HG03457 (cell line): ENCODE data around the gene OR9Q1.

Experiments
- ATAC-seq: cut with Tn5 transposase; IDR thresholded peaks from one replicate; pipeline ENCODE4 v1.9.1; 2021; ENCODE audit warnings: moderate number of reproducible peaks; ENCODE audit not compliant: unreplicated experiment

Gene OR9Q1

DNA sequence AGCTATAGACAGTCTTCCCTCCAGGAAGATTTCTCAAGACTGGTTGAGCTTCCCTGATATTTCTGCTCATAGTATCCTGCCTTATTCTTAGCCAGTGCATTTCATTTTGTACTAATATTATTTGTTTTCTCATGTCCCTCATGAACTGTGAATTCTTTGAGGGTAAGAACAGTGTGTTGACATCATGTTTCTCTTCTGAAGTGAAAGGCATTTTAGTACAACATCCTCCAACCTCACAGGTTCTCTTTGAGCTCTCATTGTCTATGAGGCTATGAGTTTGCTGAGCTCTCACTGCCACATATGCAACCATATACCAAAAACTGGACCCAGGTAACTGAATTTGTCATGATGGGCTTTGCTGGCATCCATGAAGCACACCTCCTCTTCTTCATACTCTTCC lies 7.0 kb downstream of the OR9Q1 start, which contains the start of gene OR6Q1:
TSS of gene OR6Q1 (plus strand) at position 301 of the 400 bp plus-strand sequence. CDS start at position 301, 0 bp downstream.
- no peak for ATAC-seq

DNA sequence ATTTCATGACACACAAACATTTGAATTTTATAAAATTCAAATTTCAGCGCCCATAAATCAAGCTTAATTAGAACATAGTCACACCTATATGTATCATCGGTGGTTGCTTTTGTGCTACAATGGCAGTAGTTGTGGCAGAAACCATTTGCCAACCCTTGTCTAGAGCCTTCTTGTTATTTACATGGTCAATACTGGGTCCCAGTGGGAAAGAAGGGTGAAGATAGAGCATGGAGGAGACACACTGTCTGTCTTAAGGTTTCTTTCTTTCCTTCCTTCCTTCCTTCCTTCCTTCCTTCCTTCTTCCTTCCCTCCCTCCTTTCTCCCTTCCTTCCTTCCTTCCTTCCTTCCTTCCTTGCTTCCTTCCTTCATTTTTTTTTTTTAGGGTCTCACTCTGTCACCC lies 10.8 kb downstream of the OR9Q1 start:
- ATAC-seq, result no peak

DNA sequence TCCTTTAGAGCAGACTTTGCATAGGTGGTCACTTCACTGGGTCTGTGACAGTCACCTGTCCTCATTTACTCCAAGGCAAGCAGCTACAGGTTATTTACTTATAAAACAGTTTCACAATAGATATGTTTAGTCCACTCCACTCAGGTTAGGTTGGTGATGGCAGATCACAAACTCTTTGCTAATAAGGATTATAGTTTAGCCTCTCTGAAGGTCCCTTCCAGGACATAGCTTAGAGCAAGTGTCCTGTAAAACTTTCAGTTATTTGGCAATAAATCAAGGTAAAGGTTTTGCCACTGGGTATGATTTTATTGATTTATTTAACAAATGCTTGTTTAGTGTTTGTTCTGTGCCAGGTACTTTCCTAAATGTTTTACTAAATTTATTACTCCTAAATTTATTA lies 15.9 kb downstream of the OR9Q1 start:
- no peak for ATAC-seq

DNA sequence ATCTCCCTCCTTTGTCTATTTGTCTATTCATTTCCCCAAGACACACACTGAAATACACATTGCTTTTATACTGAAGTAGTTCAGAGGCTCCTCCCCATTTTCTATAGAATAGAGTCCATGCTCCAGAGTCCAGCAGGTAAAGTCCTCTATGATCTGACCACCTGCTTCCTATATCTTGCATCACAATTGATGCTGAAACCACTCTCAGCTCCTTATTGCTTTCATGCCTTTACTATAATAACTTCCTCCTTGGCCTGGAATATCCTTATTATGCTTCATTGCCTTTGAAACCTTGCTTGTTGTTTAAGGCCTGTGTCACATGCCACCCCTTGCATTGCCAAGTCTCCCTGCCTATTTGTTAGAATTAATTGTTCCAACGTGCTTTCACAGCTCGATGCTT lies 19.7 kb downstream of the OR9Q1 start:
- ATAC-seq, result no peak

DNA sequence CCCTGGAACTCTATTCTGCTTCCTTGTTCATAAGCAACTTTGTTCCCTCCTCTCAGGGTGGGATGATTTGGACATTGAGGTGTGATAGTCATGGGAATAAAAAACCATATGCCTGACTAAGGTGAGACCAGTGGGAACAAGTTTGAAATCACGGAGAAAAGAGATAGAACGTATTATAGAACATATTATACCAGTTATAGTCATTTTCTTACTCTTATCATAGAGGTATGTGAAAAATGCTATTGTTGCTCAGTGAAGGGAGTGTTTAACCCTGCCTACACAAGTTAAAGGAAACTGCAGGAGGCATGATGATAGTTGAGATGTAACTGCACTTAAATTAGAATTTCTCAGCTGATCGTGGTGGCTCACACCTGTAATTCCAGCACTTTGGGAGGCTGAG lies 22.6 kb downstream of the OR9Q1 start:
- no peak for ATAC-seq

DNA sequence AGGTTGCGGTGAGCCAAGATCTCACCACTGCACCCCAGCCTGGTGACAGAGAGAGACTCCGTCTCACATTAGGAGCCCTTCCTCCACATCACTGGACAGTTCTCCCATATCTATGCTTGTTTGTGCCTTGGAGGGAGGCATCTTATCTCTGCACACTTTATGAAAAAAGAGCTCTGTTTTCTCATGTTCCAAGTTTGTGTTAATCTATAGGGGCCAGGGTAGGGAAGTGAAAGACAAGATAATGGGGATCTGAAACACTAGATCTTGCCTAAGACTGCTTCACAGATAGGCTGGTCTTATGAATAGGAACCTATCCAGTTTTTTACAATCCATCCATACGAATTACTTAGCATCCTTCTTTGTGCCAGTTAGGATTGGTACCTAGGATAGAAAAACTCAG lies 24.1 kb downstream of the OR9Q1 start:
- no peak for ATAC-seq

DNA sequence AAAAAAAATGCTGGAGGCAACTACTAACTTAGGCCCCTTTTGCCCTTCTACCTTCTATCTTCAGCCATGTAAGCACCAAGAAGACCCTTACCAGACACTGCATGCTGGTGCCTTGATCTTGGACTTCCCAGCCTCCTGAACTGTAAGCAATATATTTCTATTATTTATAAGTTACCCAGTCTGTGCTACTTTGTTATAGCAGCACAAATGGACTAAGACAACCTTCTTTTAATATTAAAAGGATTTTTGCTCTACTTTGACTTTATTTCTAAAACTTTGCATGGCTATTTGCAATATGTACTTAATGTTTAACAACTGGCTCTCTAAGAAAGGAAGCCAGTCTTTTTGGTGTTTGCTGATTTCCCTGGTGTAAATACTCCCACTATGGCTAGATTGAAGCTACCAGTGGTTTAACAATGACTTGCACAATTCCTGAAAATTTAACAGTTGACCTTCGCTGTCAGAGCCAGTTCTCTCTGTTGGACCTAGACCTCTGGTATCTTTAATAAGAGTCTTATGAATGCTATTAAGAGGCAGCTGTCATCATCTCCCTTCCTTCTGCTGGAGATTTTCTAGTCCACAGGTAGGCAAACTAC lies 32.2 kb downstream of the OR9Q1 start:
- ATAC-seq, result no peak

DNA sequence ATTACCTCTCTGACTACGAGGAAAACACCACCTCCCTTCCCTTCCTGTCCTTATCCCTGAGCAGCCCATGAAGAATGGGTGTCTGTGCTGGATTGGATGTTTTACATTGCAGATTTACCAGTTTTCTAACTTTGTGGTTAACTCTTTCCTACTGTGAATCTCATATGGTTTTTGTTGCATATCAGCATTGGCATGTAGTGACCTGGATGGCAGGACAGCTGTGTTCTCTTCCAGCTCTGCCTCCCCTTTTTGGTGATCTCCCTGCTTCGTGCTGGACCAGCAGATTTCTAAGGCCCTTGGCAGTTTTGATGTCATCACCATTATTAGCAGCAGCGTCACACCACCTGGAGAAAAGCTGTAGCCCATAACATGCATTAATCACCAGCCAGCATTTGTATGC lies 33.8 kb downstream of the OR9Q1 start:
- no peak for ATAC-seq

DNA sequence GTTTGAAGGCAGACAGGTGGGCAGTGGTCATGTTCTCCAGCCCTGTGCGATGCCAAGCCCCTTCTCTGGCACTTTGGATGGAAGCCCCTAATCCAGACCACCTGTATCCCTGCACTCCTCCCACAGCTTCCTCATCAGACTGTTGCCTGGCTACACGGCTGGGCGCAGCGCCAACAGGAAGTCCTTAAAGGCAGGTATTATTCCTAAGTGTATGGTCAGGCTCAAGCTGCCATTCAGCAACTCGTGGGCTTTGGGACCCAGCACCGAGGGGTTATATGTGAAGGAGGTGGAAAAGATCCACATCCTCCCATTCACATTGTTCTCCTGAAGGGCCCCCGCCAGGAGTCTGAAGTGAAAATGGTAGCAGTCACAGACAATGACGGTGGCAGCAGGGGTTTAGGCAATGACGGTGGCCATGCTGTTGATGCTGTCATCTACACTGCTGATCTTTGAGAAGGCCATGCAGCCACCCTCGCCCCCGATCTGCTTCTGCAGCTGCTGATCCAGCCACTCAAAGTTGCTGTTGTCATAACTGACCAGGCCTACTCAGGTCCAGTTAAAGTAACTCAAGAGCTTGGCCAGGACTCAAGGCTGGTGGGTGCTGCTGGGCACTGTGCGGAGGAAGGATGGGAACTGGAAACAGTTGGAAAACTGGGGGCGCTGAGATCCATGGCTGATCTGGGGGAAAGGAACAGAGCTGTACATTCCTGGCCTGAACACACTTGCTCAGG lies 34.8 kb downstream of the OR9Q1 start:
- no peak for ATAC-seq

DNA sequence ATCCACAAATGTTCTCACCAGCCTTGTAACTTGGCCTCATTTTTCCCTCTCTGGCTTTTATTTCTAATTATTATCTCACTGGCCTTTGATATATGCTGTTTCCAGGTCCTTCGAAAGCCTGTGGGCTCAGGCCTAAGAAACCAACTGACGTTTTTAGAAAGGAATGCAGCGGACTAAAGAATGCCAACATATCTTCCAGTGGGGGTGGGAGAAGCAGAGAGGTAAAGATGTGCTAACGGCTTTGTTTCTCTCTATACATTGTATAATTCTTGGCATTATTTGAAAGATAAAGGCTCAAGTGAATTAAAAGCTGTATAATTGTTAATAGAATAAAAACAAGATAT lies 35.3 kb downstream of the OR9Q1 start:
- no peak for ATAC-seq

DNA sequence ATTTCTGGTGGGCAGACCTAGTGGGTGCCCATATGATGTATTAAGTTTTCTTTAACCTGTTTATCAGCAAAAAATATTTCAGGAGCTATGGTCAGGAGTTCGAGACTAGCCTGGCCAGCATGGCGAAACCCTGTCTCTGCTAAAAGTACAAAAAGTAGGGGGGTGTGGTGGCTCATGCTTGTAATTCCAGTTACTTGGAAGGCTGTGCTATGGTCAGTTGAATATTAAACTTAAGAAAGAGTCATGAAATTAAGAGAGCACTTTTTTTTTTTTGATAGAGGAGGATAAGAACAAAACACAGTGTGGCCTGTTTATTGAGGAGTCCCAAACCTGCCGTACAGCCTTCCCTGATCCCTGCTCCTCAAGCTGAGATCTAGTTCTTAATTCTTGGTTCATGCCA lies 36.9 kb downstream of the OR9Q1 start:
- ATAC-seq, result no peak

DNA sequence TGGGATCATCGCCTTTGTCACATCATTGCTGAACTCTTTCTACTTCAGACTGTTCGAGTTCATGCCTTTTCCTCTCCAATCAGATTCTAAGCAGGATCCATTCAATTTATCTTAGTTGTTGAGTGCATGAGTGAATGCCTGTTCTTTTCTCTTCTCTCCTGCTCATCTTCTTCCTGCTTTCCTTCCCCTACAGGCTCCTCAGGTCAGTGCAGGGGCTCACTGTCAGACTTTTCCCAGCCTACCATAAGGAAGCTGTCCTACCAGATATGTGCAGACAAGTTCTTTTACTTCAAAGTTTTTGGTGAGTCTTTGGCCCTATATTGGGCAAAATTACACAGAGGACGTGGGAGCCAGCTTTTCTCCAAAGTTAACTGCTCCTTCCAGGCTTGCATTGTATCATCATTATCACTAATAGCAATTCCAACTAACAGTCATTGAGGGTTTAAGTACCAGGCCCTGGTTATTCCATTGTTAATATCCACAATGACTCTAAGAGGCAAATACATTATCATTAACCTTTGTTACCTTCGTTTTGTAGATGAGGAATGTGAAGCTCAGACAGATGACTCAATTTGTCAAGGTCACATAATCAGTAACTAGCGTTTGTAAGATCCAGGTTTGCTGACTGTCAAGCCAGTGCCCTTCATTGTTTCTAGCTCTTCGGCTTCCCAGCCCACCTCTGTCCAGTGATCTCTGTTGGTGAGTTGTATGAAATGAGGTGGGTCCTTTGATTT lies 37.4 kb downstream of the OR9Q1 start:
- no peak for ATAC-seq

DNA sequence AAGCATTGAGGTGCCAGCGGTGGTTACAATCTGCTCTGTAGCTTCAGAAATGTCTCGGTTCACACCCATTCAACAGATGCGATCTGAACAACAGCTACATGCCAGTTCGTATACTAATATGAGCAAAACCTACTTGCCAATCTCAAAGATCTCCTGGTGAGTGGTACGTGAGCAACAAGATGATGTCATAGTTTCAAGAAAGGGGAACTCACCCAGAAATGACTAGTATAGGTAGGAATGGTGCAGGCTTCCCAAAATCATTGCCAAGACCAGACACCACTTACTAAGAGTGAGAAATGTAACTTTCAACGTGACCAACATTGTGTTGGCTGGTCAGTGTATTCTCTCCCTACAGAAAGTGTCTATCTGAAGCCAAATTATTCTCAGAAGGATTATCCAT lies 38.1 kb downstream of the OR9Q1 start:
- no peak for ATAC-seq

DNA sequence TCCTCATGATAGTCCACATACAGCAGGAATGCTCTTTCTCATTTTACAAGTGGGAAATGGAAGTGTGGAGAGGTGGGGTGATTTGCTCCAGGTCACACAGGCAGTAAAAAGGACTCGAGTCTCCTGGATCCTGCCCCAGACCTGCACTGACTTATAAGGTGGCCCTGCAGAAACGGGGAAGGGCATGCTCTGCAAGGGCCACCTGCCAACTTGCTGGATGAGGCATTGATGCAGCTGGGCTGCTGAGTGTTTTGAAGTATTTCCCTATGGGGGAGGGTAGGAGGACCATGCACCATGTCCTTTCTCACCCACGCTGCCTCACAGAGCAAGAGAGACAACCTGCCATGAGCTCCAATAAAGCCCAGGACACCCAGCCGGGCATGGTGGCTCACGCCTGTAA lies 44.0 kb downstream of the OR9Q1 start:
- no peak for ATAC-seq

DNA sequence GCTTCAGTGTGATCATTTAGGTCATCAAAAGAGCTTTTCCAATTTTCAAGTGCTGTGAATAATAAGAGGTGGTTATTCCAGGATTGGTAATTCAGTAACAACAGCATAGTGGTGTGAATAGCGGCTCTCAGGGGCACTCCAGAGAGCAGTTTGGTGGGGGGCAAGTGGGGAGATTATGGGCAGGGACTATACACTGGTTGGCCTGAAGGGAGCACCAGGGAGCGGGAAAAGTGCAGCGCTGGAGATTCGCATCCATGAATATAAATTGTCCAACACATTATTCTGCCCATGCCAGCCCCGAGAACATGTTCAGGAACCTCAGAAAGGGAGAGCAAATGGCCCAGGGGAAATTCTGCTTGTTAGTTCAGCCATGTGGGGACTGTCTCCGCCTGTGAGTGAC lies 45.0 kb downstream of the OR9Q1 start:
- ATAC-seq, result no peak

DNA sequence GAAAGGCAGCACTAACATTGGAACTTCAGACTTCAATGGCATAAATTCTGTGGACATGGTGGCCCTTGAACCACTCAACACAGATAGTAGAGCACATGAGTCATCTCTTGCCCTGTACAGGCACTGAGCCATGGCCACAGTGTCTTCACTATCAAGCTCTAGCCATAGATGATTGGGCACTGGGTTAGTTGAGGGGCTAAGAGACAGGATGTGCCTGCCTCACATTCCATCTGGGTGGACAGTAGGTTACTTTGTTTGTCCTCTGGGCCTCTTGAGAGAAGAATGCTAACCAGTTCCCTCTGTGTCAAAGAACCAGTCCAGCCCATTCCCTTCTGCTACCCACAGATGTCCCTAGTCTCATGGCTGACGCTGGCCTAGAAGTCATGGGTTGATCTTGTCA lies 46.9 kb downstream of the OR9Q1 start:
- ATAC-seq, result no peak

DNA sequence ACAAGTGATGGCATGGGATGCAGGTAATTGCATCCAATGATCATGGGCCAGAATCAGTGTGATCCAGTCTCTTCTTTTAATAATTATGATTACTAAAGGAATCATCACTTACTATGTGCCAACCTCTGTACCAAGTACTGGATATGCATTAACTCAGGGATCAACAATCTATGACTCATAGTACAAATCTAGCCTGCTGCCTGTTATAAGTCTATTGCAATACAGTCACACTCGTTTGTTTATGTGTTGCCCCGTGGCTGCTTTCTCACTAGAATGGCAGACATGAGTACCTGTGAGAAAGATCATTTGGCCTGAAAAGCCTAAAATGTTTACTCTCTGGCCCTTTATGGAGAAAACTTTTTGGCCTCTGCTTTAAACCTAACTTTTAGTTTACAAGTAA lies 52.1 kb downstream of the OR9Q1 start:
- ATAC-seq, result no peak

DNA sequence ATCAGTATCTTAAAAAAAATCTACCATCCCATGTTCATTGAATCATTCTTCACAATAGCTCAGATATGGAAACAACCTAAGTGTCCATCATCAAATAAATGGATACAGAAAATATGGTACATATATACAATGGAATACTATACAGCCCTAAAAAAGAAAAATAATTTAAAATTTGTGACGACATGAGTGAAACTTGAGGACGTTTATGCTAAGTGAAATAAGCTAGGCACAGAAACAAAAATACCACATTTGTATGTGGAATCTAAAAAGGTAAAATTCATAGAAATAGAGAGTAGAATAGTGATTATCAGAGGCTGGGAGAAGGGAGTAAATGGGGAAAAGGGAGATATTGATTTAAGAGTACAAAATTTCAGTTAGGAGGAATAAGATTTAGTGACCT lies 62.8 kb downstream of the OR9Q1 start:
- no peak for ATAC-seq

DNA sequence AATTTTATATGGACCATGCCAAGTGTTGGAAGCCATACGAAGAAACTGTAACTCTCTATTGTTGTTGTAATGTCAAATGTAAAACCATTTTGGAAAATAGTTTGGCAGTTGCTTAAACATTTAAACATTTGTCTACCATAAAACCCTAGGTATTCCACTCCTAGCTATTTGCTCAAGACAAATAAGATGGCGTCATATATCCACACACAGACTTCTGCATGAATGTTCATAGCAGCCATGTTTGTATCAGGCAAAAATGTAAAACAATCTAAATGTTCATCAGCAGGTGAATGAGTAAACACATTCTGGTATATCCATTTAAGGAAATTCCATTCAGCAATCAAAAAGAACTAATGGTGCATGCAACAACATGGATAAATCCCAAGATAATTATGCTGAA lies 73.8 kb downstream of the OR9Q1 start:
- no peak for ATAC-seq

DNA sequence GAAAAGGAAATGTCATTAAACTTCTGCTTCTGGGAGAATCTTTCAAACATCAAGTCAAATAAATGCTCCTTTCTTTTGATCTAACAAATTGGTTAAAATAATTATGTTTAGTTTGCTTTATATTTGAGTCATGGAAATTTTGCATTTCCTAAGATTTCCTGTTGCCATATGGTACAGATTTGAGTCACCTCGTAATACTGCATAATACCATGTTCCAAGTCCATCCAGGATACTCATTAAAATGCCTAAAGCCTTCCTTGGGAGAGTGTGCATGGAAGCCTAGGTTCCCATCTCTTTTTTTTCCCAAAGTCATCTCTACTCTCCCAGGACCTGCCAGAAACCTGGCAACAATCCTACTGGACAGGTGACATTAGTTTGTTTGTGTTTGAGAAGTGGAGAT lies 97.4 kb downstream of the OR9Q1 start:
- ATAC-seq, result no peak

DNA sequence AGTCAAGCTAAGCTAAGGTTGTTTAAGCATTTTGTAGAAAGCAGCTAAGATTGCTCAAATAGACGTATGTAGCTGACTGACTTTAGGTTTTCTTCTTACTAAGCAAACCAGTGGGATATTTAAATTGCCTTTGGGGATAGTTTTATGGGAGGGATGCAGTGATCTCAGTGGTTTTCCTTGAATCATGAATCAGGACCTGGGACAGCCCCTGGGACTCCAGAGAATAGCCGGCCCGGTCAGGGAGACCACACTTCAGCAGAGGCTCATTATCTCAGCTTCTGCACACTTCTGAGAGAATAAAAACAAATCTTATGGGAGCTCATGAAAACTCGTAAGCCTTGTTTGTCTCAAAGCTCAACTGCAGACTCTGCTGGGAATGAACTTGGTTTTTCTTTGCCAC lies 101.8 kb downstream of the OR9Q1 start, which contains the start of gene OR9I1:
TSS of gene OR9I1 (minus strand) at position 62 of the 400 bp plus-strand sequence. CDS start 6,086 bp downstream, outside the sequence.
- no peak for ATAC-seq

DNA sequence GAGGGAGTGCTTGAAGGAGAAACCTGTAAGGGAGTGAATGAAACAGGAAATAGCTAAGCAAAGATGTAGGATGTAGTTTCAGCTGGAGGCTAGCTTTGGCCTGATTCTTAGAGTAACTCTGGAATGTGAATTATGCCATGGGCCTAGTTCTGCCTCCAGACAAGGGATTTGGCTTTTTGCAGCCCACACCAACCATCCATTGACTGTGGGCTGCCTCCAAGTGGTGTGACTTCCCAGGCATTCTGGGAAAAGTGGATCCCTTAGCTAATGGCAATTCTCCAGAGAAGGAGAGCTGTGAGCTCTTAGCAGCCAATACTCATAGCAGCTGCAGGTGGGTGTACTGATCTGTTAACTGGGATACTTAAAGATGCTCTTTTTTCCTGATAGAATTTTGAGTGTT lies 103.7 kb downstream of the OR9Q1 start:
- ATAC-seq, result no peak
